GM18508 (cell line): ENCODE data around the gene SGIP1.

ENCODE experiments used
- ATAC-seq: cut with Tn5 transposase; IDR thresholded peaks from one replicate; pipeline ENCODE4 v1.9.1; 2021; ENCODE audit warnings: moderate number of reproducible peaks; ENCODE audit not compliant: insufficient read depth, unreplicated experiment

SGIP1 gene

DNA sequence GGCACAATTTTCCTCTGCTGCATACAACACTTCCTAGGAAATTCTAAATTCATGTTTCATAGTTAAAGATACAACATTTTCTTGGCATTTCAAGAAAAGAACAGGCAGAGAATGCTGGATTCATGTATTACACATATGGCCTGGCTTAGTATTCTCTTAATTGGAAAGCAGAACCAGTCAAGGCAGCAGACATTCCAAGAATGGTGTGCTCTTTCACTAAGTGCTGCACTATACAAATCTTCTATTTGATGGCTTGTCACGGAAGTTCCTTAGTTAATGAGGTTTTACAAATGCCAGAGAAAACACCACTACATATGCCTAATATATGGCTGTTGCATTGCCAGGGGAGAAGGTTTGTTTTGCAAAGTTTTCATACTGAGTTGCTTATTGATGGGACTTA is 137.5 kb downstream of the SGIP1 start:
- ATAC-seq: no peak

DNA sequence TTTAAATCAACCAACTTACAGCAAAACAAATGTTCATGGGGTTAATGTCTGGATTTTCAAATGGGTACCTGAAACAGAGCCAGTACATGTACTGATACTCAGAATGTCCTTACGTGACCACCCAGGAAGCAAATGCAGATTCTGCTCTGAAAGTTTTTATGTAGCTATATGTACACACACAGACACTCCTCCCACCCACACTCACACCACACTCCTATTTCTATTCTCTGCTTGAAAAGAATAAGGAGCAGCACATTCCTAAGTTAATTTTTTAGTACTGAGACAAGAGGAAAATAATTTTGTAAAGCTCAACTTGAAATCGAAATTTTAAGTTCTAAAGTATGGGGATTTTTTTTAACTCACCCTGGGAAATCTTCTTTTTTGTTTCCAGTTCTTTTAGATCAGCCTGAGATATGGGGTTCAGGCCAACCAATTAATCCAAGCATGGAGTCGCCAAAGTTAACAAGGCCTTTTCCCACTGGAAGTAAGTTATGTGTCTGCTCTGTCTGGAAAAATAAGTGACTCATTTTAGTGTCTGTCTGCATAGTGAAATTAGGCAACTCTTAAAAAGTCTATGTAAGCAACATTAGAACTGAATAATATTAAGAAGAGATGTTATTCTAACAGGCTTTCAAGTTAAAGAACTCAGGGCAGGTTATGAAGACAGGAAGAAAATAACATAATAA is 142.8 kb downstream of the SGIP1 start:
- ATAC-seq: no peak

- no peak for ATAC-seq
Measured at GRCh38 chr1:66678146-66678545, 144.2 kb downstream of the SGIP1 start.

DNA sequence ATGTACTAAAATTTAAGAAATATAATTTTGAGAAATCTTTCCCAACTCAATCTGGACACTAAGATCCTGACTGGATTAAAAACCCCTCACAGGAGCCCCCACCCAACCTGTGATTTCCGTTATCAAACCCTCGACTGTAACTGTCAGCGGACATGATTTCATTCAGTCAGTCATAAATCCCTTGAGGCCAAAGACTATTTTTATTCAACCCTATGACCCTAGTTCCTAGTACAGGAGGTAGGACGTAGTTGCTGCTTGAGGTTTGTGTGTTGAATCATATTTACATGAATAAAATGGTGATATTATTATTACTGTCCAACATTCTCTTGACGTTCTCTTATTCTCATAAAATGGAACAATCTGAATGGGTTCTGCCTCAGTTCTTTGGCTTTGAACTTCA is 145.2 kb downstream of the SGIP1 start:
- ATAC-seq: no peak

DNA sequence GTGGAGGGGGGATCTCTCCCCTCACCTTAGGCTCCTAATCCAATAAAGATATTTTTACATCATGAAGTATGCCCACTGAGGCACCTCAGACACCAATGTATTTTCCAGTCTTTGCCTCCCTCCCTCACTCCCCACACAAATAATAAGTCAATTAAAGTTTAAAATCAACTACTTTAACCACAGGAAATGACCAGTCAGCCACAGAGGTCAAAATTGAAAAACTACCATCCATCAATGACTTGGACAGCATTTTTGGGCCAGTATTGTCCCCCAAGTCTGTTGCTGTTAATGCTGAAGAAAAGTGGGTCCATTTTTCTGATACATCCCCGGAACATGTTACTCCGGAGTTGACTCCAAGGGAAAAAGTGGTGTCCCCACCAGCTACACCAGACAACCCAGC is 147.7 kb downstream of the SGIP1 start:
- ATAC-seq: no peak

- ATAC-seq: no peak
Measured at GRCh38 chr1:66682106-66682505, 148.2 kb downstream of the SGIP1 start.

DNA sequence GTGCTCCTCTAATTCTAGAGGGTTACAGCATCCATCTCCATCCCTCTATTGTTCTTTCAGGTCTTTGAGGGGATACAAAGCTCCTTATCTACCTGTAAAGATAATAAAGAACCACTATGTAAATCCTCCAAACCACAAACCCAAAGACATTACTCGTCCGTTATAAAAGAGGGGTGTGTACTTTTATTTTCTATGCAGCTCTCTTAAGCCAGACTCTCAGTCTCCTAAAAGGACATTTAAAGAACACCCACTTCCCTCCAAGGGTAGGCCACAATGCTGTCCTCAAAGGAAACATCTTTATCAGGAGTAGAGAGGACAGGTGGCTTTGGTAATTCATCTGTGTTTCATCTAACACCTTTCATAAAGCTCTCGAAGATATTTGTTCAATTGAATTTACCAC is 150.4 kb downstream of the SGIP1 start:
- ATAC-seq: no peak

DNA sequence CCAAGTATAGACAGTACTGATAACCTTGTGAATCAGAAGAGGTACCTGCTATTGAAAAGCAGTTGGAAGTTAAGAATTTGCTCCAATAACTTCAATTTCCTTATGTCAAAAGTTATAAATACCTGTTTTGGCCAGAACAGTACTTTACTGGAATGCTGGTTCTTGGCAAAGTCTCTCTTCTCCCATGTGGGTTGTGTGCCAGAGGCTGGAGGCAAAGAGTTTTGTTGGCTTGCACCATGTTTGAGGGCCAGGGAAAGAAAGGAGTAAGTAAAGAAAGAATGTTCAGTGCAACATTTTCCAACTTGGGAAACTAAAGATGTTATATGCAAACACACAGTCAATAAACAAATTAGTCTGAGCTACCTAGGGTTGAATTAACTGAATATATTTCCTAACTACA is 151.3 kb downstream of the SGIP1 start:
- no peak for ATAC-seq

- ATAC-seq: no peak
Measured at GRCh38 chr1:66685670-66686069, 151.7 kb downstream of the SGIP1 start.

- ATAC-seq: no peak
Measured at GRCh38 chr1:66686406-66686805, 152.5 kb downstream of the SGIP1 start.

DNA sequence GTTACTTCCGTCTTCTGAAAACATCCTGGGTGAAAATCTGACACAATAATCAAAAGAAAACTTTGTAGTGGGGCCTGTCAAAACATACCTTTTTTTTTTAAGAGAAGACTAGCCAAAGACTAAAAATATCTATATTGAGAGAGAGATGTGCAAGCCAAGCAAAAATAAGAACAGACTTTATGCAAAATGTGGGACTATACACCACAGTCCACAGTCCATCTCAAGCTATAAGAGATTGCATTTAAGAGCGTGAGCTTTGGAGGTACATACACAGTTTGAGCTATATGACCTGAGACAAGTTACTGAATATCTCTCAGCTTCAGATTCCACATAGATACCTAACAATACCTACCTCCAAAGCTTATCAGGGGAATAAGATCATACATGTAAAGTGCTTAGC is 153.4 kb downstream of the SGIP1 start:
- ATAC-seq: no peak

- ATAC-seq: no peak
Measured at GRCh38 chr1:66690666-66691381, 156.9 kb downstream of the SGIP1 start.

DNA sequence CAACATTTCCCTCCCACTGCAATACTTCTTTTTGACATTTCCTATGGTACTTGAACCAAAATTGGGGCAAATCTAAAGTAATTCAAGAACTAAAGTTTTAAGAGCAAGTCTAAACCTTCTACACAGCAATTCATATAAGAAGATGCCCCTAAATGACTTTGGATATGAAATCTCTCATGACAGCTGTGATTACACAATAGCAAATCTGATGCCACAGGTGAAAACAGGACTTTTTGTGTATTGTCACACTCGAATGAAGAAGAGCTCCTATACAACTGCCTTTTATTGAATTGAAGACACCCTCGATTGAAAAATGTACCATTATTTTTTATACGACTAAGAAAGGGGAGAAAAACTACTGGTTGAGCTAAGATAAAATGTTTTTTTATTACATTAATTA is 158.7 kb downstream of the SGIP1 start:
- ATAC-seq: no peak

GRCh38 chr1:66693856-66694255 is 159.9 kb downstream of the SGIP1 start:
- no peak for ATAC-seq

DNA sequence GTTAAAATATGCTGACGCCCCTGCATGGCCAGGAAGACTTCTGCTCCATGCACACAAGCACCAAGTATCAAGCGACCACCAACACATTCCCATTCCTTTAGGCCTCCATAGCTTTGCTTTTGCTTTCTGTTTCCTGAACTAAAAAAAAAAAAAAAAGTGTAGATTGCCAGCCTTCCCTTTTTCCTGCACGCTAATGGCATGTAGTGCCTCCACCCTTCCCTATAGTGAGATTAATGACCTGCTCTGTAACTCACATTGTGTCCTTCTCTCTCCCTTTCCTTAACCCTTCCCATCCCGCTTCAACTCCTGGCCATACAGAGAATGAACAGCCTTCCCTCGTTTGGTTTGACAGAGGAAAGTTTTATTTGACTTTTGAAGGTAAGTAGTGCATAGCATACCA is 161.2 kb downstream of the SGIP1 start:
- ATAC-seq: no peak

- ATAC-seq: no peak
Measured at GRCh38 chr1:66696771-66697170, 162.8 kb downstream of the SGIP1 start.

- ATAC-seq: no peak
Measured at GRCh38 chr1:66699213-66699612, 165.3 kb downstream of the SGIP1 start.

DNA sequence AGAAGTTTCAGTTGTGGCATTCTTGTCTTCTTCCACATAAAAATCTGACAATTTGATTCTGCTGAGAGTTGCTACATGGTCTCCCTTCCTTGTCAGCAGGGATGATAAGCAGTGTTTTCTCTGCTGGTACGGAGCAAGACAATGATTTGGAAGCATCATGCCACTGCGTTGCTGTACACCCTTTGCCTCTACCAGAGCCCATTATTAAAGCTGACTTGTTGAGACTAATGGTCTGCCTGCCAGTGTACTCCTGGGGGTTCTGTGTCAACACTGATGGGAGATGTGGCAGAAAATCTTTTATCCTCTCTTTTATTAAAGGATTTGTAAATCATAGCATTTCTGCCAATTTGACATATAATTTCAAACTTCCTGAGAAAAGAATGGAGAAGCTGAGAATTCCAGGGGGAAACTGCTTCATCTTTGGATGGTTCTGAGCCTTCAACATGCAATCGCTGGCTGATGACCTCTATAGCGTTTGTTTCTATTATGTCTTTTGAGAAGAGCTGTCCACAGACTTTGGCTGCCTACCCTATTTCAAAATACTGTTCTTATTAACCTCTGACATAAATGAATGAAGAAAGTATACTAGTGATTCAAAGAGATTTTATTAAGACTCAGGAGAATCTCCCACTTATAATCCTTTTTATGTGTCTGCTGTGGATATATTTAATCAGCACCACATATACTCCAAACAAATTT is 170.4 kb downstream of the SGIP1 start:
- no peak for ATAC-seq

GRCh38 chr1:66705110-66705509 is 171.2 kb downstream of the SGIP1 start:
- ATAC-seq: no peak

- no peak for ATAC-seq
Measured at GRCh38 chr1:66711420-66711819, 177.5 kb downstream of the SGIP1 start.

GRCh38 chr1:66712839-66713238 is 178.9 kb downstream of the SGIP1 start:
- no peak for ATAC-seq

DNA sequence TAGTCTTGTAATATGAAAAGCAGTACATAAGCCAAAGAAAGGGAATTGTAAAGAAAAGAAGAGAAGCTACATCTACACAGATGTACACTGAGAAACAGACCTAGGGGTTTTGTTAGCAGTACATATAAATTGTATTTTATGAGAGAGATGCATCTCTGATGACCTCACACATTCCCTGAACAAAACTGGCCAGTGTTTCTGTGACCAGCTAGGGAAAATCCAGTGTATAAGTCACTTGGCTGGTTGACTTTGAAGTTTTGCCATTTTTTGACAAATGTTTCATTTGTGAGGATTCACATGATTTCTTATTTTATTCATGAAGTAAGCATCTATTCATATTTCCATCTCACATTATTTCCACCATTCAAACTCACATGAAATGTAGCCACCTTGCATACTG is 190.0 kb downstream of the SGIP1 start:
- ATAC-seq: no peak
